Osteoblast (primary cell): ENCODE measurements around the gene LEP. TPM values are rescaled to one million over a fixed set of nuclear protein-coding genes. Genes with fewer than 3 reads are reported as not detected.

Experiments used
- DNase-seq: peaks from one replicate; pipeline ENCODE4 v3.0.0; 2011; ENCODE audit warnings: low spot score, mixed read lengths; ENCODE audit not compliant: insufficient read length; ENCODE audit errors: missing footprints
- H2AFZ ChIP-seq: 2 replicates; pipeline ENCODE4 v1.6.0; 2011; ENCODE audit warnings: mild to moderate bottlenecking, low read length
- H3K27ac ChIP-seq: 2 replicates; pipeline ENCODE4 v1.5.1; 2011; ENCODE audit warnings: mild to moderate bottlenecking, low read depth, low read length, moderate library complexity
- H3K27me3 ChIP-seq: 2 replicates; pipeline ENCODE4 v1.6.0; 2012; ENCODE audit warnings: mild to moderate bottlenecking, control low read depth, inconsistent platforms, low read length, moderate library complexity; ENCODE audit not compliant: insufficient read depth
- H3K36me3 ChIP-seq: 2 replicates; pipeline ENCODE4 v1.5.1; 2011; ENCODE audit warnings: mild to moderate bottlenecking, low read length, control low read depth, moderate library complexity; ENCODE audit not compliant: insufficient read depth
- H3K4me1 ChIP-seq: 2 replicates; pipeline ENCODE4 v1.5.1; 2011; ENCODE audit warnings: mild to moderate bottlenecking, low read length, control low read depth, moderate library complexity; ENCODE audit not compliant: insufficient read depth
- H3K4me2 ChIP-seq: 2 replicates; pipeline ENCODE4 v1.6.0; 2011; ENCODE audit warnings: mild to moderate bottlenecking, low read length; ENCODE audit not compliant: insufficient read depth
- H3K4me3 ChIP-seq: fragments of 200-600 bp; sonication (generic); 3 replicates; pipeline ENCODE4 v1.5.1; 2012; ENCODE audit warnings: mild to moderate bottlenecking, low read length, inconsistent platforms; ENCODE audit not compliant: insufficient read depth
- H3K79me2 ChIP-seq: 2 replicates; pipeline ENCODE4 v1.6.0; 2012; ENCODE audit warnings: mild to moderate bottlenecking, low read length, control low read depth, inconsistent platforms; ENCODE audit not compliant: insufficient read depth
- H3K9me3 ChIP-seq: 2 replicates; pipeline ENCODE4 v1.5.1; 2011; ENCODE audit warnings: low read depth, low read length, control low read depth
- H4K20me1 ChIP-seq: 2 replicates; pipeline ENCODE4 v1.6.0; 2012; ENCODE audit warnings: mild to moderate bottlenecking, low read length, control low read depth; ENCODE audit not compliant: insufficient read depth
- total RNA-seq: library from RNA; depleted of rRNA; stranded (reverse); fragments of >200 nt; gene quantifications from 2 replicates; pipeline ENCODE4 v1.2.3, GENCODE V29; 2012
- TF ChIP-seq, protein P1 (sequence below): IDR thresholded peaks from 2 replicates; pipeline ENCODE4 v1.5.1; 2011; ENCODE audit warnings: mild to moderate bottlenecking, low read depth, low read length, moderate library complexity; ENCODE audit errors: extremely low read depth

The LEP gene
- total RNA-seq, 1 donor = 0.36 TPM

DNA sequence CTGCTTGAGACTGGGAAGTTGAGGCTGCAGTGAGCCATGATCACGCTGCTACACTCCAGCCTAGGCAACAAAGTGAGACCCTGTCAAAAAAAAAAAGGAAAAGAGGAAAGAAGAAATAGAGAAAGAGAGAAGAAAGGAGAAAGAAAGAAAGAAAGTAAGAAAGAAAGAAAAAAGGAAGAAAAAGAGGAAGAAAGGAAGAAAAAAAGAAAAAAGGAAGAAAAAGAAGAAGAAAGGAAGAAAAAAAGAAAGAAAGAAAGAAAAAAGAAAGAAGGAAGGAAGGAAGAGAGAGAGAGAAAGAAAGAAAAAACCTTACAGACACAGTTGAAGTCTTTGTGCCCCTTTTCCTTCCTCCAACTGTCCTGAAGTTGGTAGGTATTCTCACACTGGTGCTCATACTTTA lies 26.6 kb upstream of the LEP start:
- Histone ChIP-seq H3K36me3 (no peaks in the 10 kb centered on the region), H3K27ac (no peak overlapping the region), H3K4me3 (no peak overlapping the region), H2AFZ (no peak overlapping the region), H4K20me1 (no peaks in the 10 kb centered on the region), H3K9me3 (no peaks in the 10 kb centered on the region), H3K4me1 (peaks cover 34% of the 10 kb centered on the region), H3K27me3 (no peaks in the 10 kb centered on the region), H3K79me2 (no peaks in the 10 kb centered on the region), H3K4me2 (no peak overlapping the region)
- TF ChIP-seq, protein P1, sequence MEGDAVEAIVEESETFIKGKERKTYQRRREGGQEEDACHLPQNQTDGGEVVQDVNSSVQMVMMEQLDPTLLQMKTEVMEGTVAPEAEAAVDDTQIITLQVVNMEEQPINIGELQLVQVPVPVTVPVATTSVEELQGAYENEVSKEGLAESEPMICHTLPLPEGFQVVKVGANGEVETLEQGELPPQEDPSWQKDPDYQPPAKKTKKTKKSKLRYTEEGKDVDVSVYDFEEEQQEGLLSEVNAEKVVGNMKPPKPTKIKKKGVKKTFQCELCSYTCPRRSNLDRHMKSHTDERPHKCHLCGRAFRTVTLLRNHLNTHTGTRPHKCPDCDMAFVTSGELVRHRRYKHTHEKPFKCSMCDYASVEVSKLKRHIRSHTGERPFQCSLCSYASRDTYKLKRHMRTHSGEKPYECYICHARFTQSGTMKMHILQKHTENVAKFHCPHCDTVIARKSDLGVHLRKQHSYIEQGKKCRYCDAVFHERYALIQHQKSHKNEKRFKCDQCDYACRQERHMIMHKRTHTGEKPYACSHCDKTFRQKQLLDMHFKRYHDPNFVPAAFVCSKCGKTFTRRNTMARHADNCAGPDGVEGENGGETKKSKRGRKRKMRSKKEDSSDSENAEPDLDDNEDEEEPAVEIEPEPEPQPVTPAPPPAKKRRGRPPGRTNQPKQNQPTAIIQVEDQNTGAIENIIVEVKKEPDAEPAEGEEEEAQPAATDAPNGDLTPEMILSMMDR = no peak
- DNase-seq = no peak

DNA sequence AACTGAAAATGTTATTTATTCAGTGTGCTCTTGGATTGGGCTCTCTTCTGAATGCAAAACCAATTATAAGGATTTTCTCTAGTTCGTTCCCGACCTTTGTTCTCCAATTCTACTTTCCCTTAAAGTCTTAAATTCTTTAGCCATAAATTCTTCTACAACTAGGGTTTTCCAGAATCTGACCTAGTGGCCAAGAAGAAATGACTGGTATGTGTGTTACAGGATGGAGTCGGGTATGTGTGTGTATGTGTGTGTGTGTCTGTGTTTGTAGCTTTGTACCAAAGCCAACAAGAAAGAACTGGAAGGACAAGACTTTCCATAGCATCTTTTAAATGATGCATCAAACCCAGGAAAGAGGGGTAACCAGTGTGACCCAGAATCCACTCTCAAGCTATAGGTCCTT lies 25.8 kb upstream of the LEP start:
- no peak overlapping the region for H2AFZ ChIP-seq
- H3K4me2 ChIP-seq = peak overlapping the region; percentile 20
- no peaks in the 10 kb centered on the region for H3K36me3 ChIP-seq
- H3K9me3 ChIP-seq = no peaks in the 10 kb centered on the region
- H3K27me3 ChIP-seq = no peaks in the 10 kb centered on the region
- H3K79me2 ChIP-seq = no peaks in the 10 kb centered on the region
- H3K4me3 ChIP-seq = no peak overlapping the region
- TF ChIP-seq, protein P1 = no peak
- H4K20me1 ChIP-seq = no peaks in the 10 kb centered on the region
- peaks cover 34% of the 10 kb centered on the region for H3K4me1 ChIP-seq
- peak overlapping the region; percentile 83 for H3K27ac ChIP-seq
- peak; percentile 65 for DNase-seq

DNA sequence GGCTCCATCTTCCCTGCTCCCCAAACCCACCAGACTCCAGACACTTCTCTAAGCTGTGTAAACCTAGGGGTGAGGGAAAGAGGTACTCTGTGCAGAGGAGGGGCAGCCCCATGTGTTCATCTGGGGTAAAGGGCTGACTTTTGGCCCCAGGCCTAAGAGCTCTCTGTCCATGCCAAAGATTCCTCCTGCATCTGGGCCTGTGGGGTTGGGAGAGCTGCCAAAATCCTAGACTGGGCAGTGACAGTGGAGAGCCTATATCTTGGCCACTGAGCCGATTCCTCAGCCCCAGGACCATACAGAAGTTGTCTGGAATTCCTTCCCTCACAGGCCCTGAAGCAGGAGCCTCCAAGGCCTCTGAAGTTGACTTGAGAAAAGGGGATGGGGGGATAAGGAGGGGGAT lies 25.3 kb upstream of the LEP start:
- TF ChIP-seq, protein P1 = no peak
- H3K27ac ChIP-seq = peak overlapping the region; percentile 83
- H4K20me1 ChIP-seq = no peaks in the 10 kb centered on the region
- H3K4me1 ChIP-seq = peaks cover 34% of the 10 kb centered on the region
- H3K4me2 ChIP-seq = peak overlapping the region; percentile 20
- DNase-seq = peak; percentile 81
- H3K27me3 ChIP-seq = no peaks in the 10 kb centered on the region
- H2AFZ ChIP-seq = no peak overlapping the region
- H3K9me3 ChIP-seq = no peaks in the 10 kb centered on the region
- H3K36me3 ChIP-seq = no peaks in the 10 kb centered on the region
- H3K79me2 ChIP-seq = no peaks in the 10 kb centered on the region
- H3K4me3 ChIP-seq = no peak overlapping the region

DNA sequence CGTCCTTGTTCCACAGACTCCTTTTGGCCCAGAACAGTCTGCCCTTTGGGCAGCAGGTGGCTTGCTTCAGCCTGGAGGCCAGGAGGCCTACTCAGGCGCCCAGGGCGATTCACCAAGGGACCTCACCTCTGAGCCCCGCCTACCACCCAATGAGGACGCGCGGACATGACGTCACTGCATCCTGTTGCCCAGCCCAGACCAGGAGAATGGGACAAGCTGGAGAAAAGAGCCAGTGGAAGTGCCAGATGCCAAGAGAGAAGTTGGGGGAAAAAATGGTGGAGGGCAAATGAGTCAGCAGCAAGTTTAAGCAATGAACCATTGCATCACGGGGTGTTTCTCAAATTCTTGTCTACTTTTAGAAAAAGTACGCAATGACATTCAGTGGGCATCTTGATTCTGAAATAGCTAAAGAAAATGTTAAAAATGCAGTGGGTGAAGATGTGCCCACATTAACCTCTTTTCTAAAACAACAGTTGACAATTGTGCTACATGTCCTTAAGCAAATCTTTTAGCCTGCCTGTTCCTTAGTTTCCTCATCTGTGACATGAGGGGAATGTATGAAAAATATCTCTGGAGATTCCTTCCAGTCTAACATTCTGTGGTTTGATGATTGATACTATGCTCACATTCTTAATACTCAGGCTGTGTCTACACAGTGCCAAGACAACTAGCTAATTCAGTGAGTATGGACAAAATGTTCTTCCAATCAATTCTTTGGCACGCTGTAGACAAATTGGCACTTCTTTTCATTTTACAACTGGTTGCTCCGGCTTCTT lies 23.9 kb upstream of the LEP start:
- Histone ChIP-seq H3K4me2 (peak overlapping the region; percentile 58), H3K36me3 (no peaks in the 10 kb centered on the region), H4K20me1 (no peaks in the 10 kb centered on the region), H3K27me3 (no peaks in the 10 kb centered on the region), H3K4me3 (no peak overlapping the region), H3K27ac (peak overlapping the region; percentile 83), H3K4me1 (peaks cover 43% of the 10 kb centered on the region), H3K9me3 (no peaks in the 10 kb centered on the region), H3K79me2 (no peaks in the 10 kb centered on the region), H2AFZ (peak overlapping the region; percentile 2)
- DNase-seq = peak; percentile 85
- TF ChIP-seq, protein P1 = no peak
